Endothelial cell of umbilical vein (primary cell): Measurements from ENCODE around the gene TMEM209.

Experiments
- CTCF ChIP-seq, 2 donors: IDR thresholded peaks; 1 replicate in 1 of 2; 2 replicates in 1 of 2; pipeline ENCODE4 v1.5.1; 2011; ENCODE audit warnings: low read length in 2 of 2, mild to moderate bottlenecking in 2 of 2, moderate library complexity in 2 of 2, control low read depth in 1 of 2, inconsistent platforms in 1 of 2, low read depth in 1 of 2; ENCODE audit not compliant: insufficient read depth in 1 of 2; ENCODE audit errors: extremely low read depth in 1 of 2
- EZH2 ChIP-seq: IDR thresholded peaks from 2 replicates; pipeline ENCODE4 v1.6.1; 2012; ENCODE audit warnings: borderline replicate concordance, low read depth, mild to moderate bottlenecking, moderate library complexity, low read length, inconsistent platforms; ENCODE audit not compliant: severe bottlenecking
- FOS ChIP-seq: IDR thresholded peaks from 2 replicates; pipeline ENCODE4 v1.6.1; 2011; ENCODE audit warnings: mild to moderate bottlenecking, low read length, moderate library complexity, borderline replicate concordance; ENCODE audit not compliant: insufficient read depth
- POLR2AphosphoS5 ChIP-seq: IDR thresholded peaks from 2 replicates; pipeline ENCODE4 v1.6.1; 2012; ENCODE audit warnings: low read depth, mild to moderate bottlenecking, control low read depth, low read length, moderate library complexity; ENCODE audit not compliant: insufficient read depth

DNA sequence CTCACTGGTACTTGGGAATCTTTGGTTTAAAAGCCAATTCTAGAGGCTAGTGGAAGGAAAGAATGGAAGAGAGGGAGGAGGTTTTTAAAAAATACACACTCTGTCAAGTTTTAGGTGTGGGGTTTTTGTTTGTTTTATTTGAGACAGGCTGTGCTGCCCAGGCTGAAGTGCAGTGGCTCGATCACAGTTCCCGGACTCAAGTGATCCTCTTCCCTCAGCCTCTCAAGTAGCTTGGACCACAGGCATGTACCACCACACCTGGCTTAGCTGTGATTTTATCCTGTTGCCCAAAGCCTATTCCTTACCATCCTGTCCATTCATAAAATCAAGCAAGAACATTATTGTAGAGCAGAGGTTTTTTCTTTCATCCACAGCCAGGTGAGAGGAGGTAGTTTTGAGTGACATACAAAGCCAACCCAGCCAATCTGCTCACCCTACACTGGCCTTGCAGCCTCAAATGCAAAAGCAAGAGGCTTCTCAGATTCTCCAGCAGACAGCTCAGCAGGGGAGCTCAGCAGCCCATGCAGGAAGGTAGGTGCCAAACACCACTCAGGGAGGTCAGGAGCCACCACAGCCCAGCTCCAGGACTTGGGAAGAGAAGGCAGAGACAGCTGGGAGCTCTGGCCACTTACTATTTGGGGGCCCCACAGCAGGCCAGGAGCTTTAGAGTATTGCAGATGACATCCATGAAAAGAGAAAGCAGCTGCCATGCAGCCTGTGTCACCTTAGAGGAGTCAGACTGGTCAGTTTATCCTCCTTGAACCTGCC, 65.8 kb downstream of the TMEM209 start:
- no peak for TF ChIP-seq EZH2
- no peak for TF ChIP-seq CTCF (IDR thresholded peaks at IDR 0.05; ENCODE audit: extremely low read depth in 1 of 2, insufficient read depth in 1 of 2, low read depth in 1 of 2, low read length in 2 of 2)
- no peak for TF ChIP-seq FOS
- no peak for TF ChIP-seq POLR2AphosphoS5
